Kasumi-1 (cell line): Measurements from ENCODE around the gene UNKL.

Source experiments
- DNase-seq, 2 experiments: peaks; one replicate each; lab custom pipeline; 2025; lab: John Stamatoyannopoulos, UW

UNKL gene

GRCh38 chr16:1430759-1431496 lies 16.4 kb upstream of the UNKL start, which contains the start of gene PERCC1:
PERCC1 (plus strand) TSS chr16:1431078; CDS start chr16:1432594, 1,516 bp downstream.
- no peak for DNase-seq

GRCh38 chr16:1430214-1430758 lies 15.8 kb upstream of the UNKL start:
- no peak for DNase-seq

GRCh38 chr16:1429631-1430030 lies 15.1 kb upstream of the UNKL start:
- DNase-seq: no peak

- DNase-seq: no peak
Observed at GRCh38 chr16:1429012-1429411, 14.5 kb upstream of the UNKL start.

GRCh38 chr16:1428511-1428910 lies 14.0 kb upstream of the UNKL start:
- peak; percentile 24 to 33 for DNase-seq

- no peak for DNase-seq
Observed at GRCh38 chr16:1427473-1428461, 13.3 kb upstream of the UNKL start.

GRCh38 chr16:1426734-1427471 lies 12.4 kb upstream of the UNKL start:
- DNase-seq: no peak

- DNase-seq: no peak
Observed at GRCh38 chr16:1425616-1426370, 11.3 kb upstream of the UNKL start.

- DNase-seq: no peak
Observed at GRCh38 chr16:1424028-1424427, 9.5 kb upstream of the UNKL start.

- DNase-seq: no peak
Observed at GRCh38 chr16:1422076-1422475, 7.6 kb upstream of the UNKL start.

- DNase-seq: no peak
Observed at GRCh38 chr16:1420111-1420539, 5.6 kb upstream of the UNKL start.

- DNase-seq: no peak
Observed at GRCh38 chr16:1416521-1416941, 2.0 kb upstream of the UNKL start.

- DNase-seq: peak; percentile 25
Observed at GRCh38 chr16:1413684-1414531, 596 bp downstream of the UNKL start.

- no peak for DNase-seq
Observed at GRCh38 chr16:1412847-1413246, 1.7 kb downstream of the UNKL start.

- DNase-seq: peak; percentile 44 to 47
Observed at GRCh38 chr16:1408171-1408837, 6.2 kb downstream of the UNKL start.

GRCh38 chr16:1407753-1408152 lies 6.8 kb downstream of the UNKL start:
- DNase-seq: no peak

GRCh38 chr16:1403733-1404132 lies 10.8 kb downstream of the UNKL start:
- DNase-seq: no peak

- no peak for DNase-seq
Observed at GRCh38 chr16:1403036-1403435, 11.5 kb downstream of the UNKL start.

- DNase-seq: no peak
Observed at GRCh38 chr16:1401758-1402154, 12.7 kb downstream of the UNKL start.
